Dedifferentiated amniotic fluid mesenchymal stem cell (primary cell): Measurements from ENCODE around the gene PRICKLE2.

ENCODE experiments used
- DNase-seq: peaks from one replicate; pipeline ENCODE4 v3.0.0-alpha.2; 2016; ENCODE audit errors: extremely low spot score

Gene PRICKLE2

GRCh38 chr3:64133987-64134386 lies 91.3 kb downstream of the PRICKLE2 start:
- DNase-seq: no peak

- DNase-seq: no peak
Measured at GRCh38 chr3:64133272-64133671, 92.0 kb downstream of the PRICKLE2 start.

DNA sequence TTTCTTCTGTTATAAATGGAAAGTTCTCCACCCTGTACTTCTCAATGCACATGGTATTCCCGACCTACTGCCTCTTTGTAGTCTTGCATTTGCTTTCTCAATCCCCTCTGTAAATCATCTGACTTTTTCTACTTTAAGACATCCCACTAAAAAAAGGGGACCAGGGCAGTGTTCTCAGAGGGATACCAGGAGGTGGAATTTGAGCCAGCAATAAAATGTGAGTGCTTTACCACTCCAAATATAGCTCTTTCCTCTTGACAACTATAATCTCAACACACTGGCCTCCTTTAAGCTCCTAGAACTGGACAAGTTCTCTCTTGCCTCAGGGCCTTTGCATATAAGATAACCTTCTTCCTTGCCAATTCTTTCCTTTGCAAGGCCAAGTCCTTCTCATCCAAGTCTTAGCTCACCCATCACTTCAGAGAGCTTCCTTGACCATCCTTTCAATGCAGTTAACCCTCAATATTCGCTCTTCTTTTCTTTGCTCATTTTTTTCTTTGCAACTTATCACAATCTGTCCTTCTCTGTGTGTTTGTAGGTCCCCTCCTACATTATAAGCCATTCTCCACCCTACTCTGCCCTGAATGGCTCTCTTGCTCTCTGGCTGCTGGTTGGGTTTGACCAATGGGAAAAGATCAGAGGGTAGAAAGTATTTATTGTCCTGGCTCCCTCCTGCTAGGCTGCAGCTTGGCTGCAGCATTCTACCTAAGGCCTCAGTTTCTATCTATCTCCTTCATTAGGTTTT lies 93.4 kb downstream of the PRICKLE2 start:
- no peak for DNase-seq

GRCh38 chr3:64130436-64130835 lies 94.8 kb downstream of the PRICKLE2 start:
- DNase-seq: no peak

DNA sequence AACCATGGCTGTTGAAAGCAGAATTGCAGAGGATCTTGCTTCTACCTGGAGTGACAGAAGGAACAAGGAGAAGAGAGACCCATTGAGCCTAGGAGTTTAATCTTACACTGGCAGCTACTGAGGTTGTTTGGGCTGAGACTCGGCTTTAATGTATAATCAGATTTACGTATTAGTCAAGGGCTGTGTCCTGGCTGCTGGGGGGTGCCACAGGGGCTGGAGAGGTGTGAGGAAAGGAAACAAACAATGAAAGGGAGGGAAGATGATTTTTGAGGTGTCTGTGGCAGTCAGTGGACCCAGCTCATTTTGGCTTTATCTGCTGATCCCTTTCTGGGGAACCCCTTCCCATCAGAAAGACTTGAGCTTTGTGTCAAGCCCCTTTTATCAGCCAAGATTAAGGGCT lies 95.7 kb downstream of the PRICKLE2 start:
- no peak for DNase-seq

DNA sequence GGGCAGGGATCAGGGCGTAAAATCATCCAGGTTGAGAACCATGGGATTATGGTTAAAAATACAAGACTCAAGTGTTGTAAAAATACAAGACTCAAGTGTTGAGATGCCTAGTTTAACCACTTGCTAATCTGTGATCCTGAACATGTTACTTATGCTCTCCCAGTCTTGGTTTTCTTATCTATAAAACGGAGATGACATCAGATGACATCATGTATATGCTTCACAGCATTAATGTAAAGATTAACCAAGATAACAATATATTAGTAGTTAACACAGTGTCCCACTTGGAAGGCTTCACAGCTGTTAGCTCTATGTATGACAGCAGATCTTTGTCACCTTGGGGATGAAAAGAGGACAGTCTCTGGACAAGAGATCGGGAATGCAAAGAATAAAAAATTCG lies 96.2 kb downstream of the PRICKLE2 start:
- DNase-seq: no peak

DNA sequence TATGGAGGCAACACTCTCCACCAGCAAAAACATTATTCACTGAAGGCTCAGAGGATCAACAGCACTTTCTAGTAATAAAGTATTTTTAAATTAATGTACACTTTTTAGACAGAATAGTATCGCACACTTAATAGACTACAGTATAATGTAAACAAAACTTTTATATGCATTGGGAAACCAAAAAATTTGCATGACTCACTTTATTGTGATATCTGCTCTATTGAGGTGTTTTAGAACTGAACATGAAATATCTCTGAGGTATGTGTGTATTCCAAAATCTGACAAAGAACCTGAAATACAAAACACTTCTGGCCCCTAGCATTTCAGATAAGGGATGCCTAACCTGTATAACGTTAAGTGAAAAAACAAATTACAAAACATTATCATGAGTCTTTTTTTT lies 99.7 kb downstream of the PRICKLE2 start:
- no peak for DNase-seq

GRCh38 chr3:64123931-64124330 lies 101.3 kb downstream of the PRICKLE2 start:
- DNase-seq: no peak

GRCh38 chr3:64122476-64122875 lies 102.8 kb downstream of the PRICKLE2 start:
- DNase-seq: no peak

GRCh38 chr3:64121750-64122311 lies 103.4 kb downstream of the PRICKLE2 start:
- no peak for DNase-seq

- no peak for DNase-seq
Measured at GRCh38 chr3:64120876-64121275, 104.4 kb downstream of the PRICKLE2 start.

GRCh38 chr3:64117483-64117882 lies 107.8 kb downstream of the PRICKLE2 start:
- DNase-seq: no peak

- DNase-seq: no peak
Measured at GRCh38 chr3:64114651-64115050, 110.6 kb downstream of the PRICKLE2 start.

DNA sequence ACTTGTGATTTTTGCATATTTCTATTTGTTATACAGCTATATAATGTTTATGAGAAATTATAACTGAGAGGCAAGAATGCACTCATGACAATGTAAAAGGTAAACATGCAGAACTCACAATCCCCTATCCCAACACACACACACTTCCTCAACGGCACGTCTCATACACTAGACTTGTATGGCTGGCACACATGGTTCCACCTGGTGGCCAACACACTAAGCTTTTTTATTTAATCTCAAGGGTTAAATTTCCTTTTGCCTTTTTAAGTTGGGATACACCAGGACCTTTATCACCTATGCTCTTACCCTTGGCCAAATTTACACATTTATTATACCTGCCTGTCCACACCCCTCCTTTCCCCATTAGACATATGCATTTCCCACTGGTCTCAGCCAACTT lies 113.4 kb downstream of the PRICKLE2 start:
- DNase-seq: no peak

GRCh38 chr3:64111083-64111482 lies 114.2 kb downstream of the PRICKLE2 start:
- no peak for DNase-seq

GRCh38 chr3:64110071-64110470 lies 115.2 kb downstream of the PRICKLE2 start:
- no peak for DNase-seq

DNA sequence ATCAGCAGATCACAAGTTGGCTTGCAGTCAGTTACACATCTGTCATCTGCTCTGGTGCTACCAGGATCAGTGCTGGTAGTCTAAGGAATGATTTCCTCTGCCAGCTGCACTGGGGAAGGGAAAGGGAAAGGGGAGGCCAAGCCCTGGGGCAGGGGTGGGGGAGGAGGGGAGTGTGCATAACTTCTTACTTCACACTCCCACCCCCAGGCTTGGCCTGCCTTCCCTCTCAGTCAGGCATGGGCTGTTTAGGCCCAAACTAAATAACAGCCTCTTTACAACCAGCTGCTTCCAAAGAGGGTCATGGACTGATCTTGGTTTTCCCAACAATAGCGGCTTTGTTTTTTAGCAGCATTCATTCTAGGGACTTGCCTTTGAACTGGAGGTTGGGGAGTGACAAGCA lies 115.8 kb downstream of the PRICKLE2 start:
- no peak for DNase-seq

DNA sequence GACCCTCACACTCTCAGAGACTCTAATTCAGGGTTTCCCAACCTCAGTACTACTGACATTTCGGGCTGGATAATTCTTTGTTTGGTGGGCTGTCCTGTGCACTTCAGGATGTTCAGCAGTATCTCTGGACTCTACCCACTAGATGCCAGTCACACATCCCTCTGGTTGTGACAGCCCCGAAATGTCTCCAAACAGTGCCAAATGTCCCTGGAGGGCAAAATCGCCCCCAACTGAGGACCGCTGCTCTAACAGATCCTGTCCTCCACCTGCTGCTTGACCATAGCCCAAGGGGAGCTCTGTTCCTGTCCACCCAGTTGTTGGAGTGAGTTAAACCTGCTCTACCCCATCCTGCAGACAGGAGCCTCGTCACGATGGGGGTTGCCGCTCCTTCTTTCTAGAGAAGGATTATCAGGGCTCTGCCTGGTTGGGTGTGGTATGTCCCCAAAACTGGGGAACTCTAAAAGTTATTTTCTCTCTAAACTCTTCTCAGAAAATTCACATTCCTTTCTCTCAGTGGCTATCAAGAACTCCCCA lies 116.4 kb downstream of the PRICKLE2 start:
- DNase-seq: no peak

DNA sequence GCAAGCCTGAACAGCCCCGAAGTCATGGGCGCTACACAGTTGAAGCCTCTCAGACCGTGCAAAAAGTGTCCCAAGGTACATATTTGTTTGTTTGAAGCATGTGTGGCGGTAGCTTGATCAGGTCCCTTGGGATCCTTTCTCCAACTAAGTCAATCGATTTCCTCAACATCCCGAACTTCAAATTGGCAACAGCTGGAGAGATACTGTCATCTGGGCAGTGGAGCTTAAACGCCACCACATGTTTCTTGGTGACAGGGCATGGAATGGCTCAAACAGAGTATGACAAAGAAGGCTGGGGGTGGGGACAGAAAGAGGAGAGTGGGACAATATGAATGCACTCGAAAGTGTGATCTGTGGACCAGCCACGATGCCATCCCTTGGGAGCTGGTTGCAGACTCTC lies 117.0 kb downstream of the PRICKLE2 start:
- DNase-seq: no peak

GRCh38 chr3:64107190-64107589 lies 118.1 kb downstream of the PRICKLE2 start:
- DNase-seq: no peak

DNA sequence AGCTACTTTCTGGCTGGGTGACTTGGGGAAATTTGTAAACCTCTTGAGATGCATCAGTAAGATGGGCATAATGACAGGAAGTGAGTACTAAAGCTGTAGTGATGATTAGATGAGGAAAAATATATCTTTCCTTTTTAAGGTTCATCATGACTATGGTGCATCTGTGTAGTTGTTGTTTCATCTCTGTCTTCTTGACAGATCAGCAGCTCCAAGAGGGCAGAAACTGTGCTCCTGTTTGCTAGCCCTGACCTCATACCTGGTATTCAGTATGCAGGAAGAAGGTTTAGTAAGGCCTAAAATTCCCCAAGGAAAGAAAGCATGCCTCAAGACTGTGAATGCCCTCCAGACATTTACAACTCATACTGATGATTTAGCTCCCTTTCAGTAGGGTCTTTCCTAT lies 119.5 kb downstream of the PRICKLE2 start:
- DNase-seq: no peak

DNA sequence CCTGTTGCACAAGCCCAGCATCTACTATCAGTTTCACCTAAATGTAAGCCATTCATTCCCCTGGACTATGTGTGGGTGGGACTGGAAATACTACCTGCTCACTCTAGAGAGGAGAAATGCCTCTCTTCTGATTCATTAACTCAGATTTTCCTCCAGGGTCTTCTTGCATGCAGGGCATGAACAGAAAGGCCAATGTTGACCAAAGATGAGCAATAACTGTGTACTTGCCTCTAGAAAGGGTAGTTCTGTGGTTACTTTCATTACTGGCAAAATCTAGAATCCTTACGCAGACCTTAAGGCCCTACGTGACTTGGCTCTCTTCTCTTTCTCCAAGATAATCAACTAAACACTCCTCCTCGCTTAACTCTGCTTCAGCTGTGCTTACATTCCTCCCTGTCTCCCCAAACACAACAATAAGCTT lies 120.6 kb downstream of the PRICKLE2 start:
- no peak for DNase-seq

DNA sequence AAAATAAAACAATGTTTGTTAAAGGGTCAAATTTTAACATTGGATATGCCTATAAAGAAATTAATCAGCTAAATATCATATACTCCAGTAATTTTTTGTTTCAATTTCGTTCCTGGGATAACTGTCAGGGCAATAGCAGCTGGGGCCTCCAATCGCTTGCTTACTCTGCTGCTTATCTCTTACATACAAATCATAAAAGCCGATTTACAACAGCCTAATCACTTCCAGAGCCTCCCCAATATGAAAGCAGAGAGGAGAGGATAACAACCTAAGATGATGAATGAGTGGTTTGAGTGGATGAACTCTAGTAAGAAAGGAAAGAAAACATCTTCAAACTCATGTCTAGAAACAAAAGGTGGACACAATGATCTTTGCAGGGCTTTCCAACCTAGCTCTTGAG lies 121.3 kb downstream of the PRICKLE2 start:
- DNase-seq: no peak

- DNase-seq: no peak
Measured at GRCh38 chr3:64103131-64103530, 122.1 kb downstream of the PRICKLE2 start.
